ENCODE measurements around the gene EIF3D. TPM values are rescaled to one million over a fixed set of nuclear protein-coding genes. Genes with fewer than 3 reads are reported as not detected.

EIF3D gene
- total RNA-seq, 1 experiment from 2014 or later, result 237 TPM

GRCh38 chr22:36546092-36546804 lies 17.3 kb upstream of the EIF3D start:
- TF ChIP-seq NFYB (CRISPR knock-in tag; conservative IDR thresholded peaks at IDR 0.05; ENCODE audit: low read depth) (no peak), E2F5 (CRISPR knock-in tag; IDR thresholded peaks at IDR 0.05) (no peak), ATF2 (CRISPR knock-in tag; IDR thresholded peaks at IDR 0.05; ENCODE audit: borderline replicate concordance, low read depth) (no peak), ZNF671 (CRISPR knock-in tag; IDR thresholded peaks at IDR 0.05) (no peak), SP1 (CRISPR knock-in tag; conservative IDR thresholded peaks at IDR 0.05) (no peak), ZNF425 (CRISPR knock-in tag; conservative IDR thresholded peaks at IDR 0.05) (no peak), ZSCAN18 (CRISPR knock-in tag; IDR thresholded peaks at IDR 0.05) (no peak), MAX (CRISPR knock-in tag; IDR thresholded peaks at IDR 0.05) (peak; percentile 27; the same call in 1 of the 2 replicates), NR2C2 (CRISPR knock-in tag; IDR thresholded peaks at IDR 0.05) (no peak), CTCF (IDR thresholded peaks at IDR 0.05) (peak; percentile 72), ATF1 (CRISPR knock-in tag; IDR thresholded peaks at IDR 0.05) (no peak), TEAD4 (CRISPR knock-in tag; IDR thresholded peaks at IDR 0.05) (no peak), FOXP1 (CRISPR knock-in tag; IDR thresholded peaks at IDR 0.05; ENCODE audit: borderline replicate concordance) (no peak), TP53 (CRISPR knock-in tag; IDR thresholded peaks at IDR 0.05) (no peak), USF2 (CRISPR knock-in tag; IDR thresholded peaks at IDR 0.05) (peak; percentile 39), IRF1 (CRISPR knock-in tag; IDR thresholded peaks at IDR 0.05) (no peak), CREM (CRISPR knock-in tag; IDR thresholded peaks at IDR 0.05) (no peak)
- ChIA-PET POLR2A (no interaction called here), CTCF (interaction anchor here (0.6 to 2.1 kb wide), 10 partner anchors 17 to 431 kb away, joined by 4 to 14 read pairs (median 6); partner anchors contain the start of gene EIF3D)
- ATAC-seq, result peak; percentile 84
- no peak overlapping the region for H3K27ac Mint-ChIP-seq
- peak; percentile 79 for DNase-seq (ENCODE audit: low spot score)
- peaks cover 14% of the 10 kb centered on the region for H3K27me3 Mint-ChIP-seq (ENCODE audit: low read depth)
- no peaks in the 10 kb centered on the region for H3K9me3 Mint-ChIP-seq
- H3K36me3 Mint-ChIP-seq, result no peaks in the 10 kb centered on the region
- peaks cover 24% of the 10 kb centered on the region for H3K4me1 Mint-ChIP-seq
- peak overlapping the region; percentile 44 for H3K4me3 Mint-ChIP-seq

Measured in WTC11 (cell line).